AML-193 (cell line): ENCODE measurements around the gene MLST8.
"Not testable (repeated sequence)": the region's sequence is repeated elsewhere in the genome, so short reads cannot be mapped to it uniquely, and the experiment has no call there.

Experiments
- DNase-seq, 2 experiments: peaks; one replicate each; lab custom pipeline; 2025; lab: John Stamatoyannopoulos, UW

MLST8 gene

DNA sequence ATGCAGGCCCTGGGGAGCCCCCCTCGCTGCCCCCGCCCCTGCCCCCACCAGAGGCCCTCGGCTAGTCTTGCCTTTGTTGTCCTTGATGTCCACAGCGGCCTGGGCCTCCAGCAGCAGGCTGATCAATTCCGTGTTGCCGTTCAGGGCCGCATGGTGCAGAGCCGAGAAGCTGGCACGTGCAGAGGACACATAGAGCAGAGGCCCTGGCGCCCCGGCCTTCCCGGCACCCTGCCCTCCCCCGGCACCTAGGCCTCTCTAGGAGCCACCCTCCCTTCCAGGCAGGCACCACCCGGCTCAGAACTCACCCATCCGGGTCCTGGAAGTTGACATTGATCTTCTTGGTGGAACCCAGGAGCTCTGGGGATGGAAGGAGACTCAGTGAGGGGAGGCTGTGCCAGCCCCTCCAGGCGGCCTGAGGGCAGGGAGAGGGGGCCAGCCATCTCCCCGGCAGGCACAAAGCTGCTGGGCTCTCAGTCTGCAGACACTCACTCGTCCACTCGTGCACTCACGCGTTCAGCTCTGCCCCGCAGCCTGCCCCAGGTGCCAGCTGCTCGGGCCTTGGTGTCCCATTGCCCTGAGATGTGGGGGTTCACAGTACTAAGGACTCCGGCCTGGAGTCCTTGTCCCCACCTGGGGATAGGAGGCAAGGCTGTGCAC, 15.1 kb upstream of the MLST8 start:
- no peak for DNase-seq

DNA sequence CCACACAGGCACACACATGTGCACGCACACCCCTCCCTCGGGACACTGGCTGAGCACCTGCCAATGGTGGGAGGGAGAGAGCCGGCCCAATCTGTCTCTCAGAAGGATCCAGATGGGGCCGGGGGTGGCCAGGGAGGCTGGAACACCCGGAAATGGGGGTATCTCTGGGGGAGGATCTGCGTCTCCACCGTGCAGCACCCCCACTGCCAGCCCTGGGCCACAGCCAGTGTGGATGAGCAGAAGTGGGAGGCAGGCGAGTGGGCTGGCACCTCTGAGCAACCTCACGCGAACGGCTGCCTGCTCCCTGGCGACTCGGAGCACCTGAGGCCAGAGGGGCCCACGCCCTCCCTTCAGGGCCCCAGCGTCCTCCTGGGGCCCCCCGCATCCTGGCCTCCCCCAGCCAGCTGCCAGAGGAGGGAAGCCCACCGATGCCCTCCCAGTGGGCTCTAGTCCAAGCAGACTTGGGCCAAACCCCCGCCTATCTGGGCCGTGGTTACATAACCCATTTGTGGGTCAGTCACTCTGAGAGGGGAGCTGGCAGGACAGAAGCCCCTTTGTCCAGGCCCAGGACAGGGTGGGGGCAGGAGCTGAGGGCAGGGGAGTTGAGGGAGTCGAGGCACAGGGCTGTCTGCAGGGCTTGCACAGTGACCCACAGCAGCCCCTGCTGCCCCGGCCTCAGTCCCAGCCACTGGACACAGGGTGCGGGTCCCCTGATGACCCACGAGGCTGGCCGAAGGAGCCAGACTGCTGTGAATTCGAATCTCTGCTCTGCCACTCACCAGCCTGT, 14.4 kb upstream of the MLST8 start:
- no peak for DNase-seq

DNA sequence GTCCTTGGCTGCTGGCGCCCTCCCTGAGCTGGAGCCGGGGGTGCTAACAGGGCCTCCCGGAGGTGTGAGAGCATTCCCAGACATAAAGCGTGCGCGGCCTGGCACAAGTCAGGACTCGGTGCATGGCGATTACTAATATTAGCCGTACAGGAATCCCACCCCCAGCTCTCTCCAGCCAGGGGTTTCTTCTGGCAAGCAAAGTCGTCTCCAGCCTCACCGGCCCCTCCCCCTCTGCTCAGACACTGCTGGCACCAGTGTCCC, 13.9 kb upstream of the MLST8 start:
- DNase-seq, result no peak

DNA sequence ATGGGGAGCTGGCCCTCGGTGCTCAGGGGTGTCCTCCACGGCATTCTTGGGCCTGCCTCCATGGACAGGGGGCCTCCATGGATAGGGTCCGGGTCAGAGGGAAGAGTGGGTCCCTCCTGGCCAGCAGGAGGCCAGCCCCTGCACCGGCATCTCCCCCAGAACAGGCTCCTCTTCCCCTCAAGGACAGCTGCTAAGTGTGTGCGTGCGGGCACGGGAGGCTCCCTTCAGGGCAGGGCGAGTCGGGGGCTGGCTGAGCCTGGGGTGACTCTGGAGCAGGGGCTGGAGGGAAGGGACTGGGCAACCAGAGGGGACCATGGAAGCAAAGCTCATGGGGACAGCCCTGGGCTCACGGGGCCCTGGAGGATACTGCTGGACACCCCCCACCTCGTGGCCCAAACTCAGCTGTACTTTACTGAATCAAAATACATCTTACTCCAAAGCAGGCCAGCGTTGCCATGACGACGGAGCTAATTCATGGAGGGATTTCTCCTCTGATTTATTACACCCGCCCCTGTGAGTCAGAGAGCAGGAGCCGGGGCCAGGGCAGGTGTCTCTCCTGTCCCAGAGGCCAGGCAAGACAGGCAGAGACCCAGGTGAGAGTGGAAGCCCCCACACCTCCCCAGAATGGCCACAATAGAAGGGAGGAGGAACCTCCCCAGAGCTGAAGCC, 11.0 kb upstream of the MLST8 start:
- no peak for DNase-seq

DNA sequence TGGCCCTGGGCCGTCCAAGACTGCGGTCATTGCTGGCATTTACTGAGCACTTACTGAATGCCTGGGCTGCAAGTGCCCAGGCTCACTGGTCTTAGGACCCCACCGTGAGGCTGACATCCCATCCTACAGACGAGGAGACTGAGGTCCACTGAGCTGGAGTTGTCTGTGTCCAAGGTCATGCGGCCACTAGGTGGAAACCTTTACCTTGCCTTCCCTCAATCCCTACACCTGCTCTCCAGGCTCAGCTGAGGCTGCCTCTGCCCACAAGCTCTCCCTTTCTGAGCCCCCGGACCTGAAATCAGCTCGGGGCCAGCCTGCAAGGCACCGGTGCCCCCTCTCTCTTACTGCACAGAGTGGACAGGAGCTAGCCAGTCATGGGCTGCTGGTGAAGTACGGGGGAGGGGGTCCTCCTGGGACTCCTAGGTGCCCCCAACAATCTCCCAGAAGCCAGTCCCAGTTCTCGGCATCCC, 10.4 kb upstream of the MLST8 start:
- peak; percentile 39 to 43 for DNase-seq

DNA sequence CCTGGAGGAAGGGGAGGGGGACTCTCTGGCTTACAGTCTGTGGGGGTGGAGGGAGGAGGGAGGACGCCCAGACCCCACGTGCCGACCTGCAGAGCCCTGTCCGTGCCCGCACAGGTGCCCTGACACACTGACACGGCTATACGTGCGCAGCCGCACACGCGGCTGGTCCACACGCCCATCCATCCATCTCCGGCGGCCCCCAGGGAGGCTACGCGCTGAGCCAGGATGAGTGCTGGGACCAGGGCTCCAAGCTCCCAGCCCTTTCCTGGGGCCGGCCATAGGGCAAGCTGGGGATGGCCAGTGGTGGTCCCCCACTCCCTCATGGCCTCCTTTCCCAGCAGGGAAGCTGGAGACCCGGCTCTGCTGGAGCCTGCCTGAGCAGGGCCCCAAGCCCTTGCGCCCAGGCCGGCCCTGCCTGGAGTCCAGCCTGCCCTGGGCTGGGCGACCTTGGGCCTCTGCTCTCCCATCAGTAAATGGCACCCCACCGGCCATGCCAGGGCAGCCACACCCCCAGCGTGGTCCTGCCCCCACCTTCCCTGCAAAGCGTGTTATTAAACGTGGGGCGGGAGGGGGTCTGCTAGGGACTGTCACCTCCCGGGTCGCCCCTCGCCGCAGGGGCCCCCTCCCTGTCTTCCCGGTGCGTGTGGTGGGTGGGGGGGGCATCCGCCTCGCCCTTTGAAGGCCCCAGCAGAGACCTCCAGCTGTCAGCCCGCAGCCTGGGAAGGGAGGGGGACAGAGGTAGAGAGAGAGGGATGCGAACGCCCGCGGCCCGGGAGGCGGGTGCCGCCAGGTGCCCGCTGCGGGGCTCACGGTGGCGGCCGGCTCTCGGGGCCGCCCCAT, 9.7 kb upstream of the MLST8 start:
- no peak for DNase-seq

DNA sequence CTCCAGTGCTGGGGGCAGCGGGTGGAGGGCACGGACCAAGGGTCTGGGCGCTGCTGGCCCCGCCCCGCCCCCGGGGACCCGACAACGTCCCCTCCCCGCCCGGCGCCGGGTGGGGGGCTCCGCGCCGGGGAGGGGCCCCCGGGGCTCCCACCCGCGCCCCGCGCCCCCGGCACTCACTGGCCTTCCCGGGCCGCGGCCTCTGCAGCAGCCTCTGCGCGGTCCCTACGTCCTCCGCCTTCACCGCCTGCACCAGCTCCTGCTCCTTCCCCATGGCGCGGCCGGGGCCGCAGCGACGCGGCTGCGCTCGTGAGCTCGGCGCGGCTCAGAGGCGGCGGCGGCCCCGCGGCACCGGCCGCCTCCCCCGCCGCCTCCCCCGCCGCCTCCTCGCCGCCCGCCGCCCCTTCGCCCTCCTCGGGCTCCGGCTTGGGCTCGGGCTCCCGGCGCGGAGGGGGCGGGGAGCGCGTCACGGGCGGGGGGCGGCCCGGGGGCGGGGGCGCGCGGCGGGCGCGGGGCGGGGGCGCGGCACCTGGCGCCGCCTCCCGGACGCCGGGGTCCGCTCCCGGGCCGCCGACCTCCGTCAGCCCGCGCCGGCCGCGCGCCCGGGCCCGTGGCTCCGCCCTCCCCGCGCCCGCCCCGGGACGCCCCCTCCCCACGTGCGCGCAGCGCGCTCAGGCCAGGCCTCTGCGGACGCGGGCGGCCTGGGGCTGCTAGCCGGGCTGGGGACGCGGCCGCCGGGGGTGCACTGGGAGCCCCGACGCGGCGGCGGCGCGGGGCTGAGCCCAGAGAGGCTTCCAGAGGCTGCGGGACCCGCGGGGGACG, 8.9 kb upstream of the MLST8 start, which contains the start of gene CASKIN1:
Gene CASKIN1, minus strand, starts transcription at position 444 of the 819 bp plus-strand sequence. Its CDS starts 173 bp downstream, at position 271.
- no peak for DNase-seq

DNA sequence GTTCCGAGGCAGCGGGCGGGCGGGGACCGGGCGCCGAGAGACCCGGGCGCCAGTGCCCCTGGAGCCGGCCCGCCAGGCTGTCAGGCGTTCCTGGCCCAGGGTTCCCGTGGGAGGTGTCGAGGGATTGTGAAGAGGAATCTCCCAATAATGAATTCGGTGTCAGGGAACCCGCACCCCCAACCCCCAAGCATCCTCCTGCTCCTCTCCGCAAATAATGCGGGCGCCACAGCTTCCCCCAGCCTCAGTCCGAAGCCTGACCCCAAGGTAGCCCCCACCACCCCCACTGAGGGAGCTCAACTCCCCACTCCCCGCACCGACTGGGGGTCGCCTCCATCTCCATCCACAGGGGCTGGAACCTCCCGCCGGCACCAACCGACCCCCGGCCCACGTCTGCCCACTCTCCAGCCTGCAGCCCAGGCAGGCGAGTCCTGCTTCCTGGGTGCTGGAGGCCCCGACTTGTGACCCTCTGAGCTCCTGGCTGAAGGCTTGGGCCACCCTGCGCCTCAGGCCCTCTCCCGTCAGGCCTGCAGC, 8.2 kb upstream of the MLST8 start:
- no peak for DNase-seq

DNA sequence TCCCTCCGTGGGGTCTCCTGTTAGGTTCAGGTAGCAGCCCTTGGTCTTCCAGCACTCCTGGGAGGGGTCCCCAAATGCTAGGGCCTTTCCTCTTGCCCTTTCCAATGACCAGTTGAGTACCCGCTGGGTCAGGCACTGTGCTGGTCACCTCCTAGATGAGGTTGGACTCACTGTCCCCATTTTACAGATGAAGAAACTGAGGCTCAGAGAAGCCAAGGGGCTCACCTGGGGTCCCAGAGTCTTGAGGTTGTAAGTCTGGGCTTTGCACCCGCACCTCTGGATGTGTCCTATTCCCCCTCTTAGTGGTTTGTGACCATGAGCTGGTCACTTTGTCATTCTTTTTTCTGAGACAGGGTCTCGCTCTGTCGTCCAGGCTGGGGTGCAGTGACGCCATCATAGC, 7.5 kb upstream of the MLST8 start:
- DNase-seq, result no peak

DNA sequence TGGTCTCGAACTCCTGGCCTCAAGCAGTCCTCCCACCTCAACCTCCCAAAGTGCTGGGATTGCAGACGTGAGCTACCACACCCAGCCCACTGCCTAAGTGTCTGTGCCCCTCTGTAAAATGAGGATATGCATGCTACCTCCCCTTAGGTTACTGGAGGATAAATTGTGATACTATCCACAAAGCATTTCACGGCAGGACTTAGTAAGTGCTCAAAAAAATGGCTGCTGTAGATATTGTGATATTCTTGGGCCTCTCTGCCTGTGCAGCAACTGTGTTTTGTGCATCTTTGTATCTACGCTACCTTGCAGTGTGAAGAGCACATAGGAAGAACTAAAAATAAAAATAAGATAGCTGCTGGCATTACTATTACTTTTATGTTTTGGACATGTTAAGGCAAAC, 7.0 kb upstream of the MLST8 start:
- DNase-seq, result no peak

DNA sequence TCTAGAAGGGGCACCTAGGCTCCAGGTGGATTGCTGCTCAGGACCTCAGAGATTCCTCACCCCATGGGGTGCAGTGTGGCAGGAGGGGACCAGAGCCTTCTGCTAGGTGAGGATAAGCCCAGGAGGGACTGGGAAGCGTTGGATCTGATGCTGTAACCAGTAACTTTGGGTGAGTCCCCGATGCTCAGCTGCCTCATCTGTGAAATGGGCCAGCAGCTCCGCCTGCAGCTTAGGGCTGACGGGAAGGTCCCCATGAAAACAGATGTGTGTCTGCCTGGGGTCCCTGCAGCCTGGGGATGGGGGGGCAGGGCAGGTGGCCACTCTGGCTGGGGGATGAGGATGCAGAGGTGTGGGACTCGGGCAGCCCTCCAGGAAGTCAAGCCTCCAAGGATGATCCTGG, 6.2 kb upstream of the MLST8 start:
- no peak for DNase-seq

DNA sequence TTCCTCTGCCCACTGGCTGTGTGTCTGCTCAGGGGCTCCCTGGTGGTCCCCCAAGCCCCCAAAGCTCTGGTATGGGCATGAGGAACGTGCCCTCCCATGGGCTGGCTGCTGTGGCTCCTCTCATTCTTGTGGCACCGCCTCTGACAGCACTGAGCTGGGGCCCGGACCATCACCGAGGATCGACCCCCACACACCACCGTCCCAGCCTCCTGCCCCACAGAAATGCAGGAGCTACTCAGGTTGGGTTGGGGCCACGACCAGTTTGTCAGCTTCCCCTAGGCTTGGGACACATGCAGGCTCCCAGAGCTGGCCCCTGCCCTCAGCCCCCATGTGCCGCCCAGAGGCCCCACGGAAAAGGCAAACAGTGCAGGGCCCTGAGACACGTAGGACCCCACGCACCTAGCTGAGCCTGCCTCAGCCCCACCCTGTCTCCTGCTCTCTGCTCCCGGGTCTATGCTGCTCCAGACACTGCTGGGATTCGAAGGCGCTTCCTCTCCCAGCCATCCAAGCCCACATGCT, 5.6 kb upstream of the MLST8 start:
- no peak for DNase-seq

DNA sequence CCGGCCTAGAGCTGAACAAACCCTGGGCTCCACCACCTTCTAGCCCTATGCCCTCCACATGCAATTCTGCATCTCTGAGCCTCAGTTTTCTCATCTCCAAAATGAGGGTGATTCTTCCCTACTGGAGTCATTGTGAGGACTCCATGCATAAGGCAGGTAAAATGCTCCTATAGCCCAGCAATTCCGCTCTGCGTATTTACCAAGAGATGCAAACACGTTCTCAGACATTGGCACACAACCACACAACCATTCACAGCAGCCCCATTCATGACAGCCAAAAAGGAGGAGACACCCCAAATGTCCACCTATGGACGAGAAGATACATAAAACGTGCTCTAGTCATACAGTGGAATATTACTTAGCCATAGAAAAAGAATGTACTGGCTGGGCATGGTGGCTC, 4.9 kb upstream of the MLST8 start:
- no peak for DNase-seq

DNA sequence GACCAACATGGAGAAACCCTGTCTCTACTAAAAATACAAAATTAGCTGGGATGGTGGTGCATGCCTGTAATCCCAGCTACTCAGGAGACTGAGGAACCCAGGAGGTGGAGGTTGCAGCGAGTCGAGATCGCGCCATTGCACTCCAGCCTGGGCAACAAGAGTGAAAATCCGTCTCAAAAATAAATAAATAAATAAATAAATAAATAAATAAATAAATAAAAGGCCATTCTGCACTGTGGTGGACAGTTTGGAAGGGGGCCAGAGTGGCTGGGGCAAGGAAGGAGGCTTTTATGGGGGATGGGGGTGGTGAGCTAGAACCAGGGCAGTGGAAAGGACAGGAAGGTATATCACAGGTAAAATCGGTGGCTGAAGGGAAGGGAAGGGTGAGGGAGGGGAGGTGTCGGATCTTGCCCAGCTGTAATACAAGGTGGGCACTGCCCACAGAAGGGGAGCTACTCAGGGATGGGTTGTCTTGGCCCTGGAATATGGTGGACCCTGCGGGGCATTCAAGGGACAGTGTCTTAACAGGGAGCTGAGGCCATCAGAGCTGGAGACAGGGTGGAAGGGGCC, 2.0 kb upstream of the MLST8 start:
- DNase-seq, result not testable (repeated sequence)

DNA sequence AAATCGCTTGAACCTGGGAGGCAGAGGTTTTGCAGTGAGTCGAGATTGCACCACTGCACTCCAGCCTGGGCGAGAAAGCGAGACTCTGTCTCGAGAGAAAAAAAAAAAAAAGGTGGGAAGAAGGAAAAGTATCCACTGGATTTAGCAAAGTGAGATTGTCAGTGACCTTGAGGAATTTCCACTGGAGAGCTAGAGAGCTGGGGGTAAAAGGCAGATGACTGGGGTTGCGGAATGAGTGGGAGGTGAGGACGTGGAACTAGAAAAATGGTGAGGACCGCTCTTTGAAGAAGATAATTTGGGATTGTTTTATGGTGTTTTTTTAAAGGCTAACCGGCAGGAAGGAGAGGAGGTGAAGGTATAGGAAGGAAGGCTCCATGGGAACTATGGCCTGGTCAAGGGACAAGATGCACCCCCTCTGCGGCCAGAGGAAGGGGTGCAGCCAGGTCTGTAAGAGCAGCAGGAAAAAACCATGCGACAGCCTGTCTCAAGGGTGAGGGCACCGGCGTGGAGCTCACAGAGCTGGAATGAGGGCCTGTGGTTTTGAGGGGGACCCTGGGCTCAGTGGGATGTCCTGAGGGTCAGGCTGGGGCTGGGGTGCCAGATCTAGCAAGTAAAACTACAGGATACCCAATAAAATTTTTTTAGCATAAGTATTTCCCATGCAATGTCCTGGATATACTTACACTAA, 694 bp upstream of the MLST8 start:
- DNase-seq, result no peak

DNA sequence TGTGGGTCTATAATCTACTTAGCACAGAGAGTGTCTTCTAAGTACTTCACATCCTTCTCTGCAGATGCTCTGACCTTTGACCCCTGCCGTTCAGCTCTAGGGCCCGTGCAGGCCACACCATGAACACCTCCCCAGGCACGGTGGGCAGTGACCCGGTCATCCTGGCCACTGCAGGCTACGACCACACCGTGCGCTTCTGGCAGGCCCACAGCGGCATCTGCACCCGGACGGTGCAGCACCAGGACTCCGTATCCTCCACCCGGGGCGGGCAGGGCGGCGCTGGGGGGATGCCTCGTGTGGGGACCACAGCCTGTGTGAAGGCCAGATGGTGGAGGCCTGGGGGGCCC, 686 bp downstream of the MLST8 start:
- DNase-seq, result peak in 1 of 2 experiments; percentile 63

DNA sequence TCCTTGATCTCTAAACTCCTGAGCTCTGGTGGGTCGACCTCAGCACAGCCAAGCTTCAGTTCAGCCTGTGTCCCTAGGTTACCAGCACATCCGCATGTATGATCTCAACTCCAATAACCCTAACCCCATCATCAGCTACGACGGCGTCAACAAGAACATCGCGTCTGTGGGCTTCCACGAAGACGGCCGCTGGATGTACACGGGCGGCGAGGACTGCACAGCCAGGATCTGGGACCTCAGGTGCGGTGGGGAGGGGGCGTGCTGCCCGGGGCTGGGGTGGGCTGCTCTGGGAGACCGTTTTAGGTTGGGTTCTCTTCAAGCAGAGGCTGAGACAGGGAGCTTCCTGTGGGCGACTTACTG, 1.1 kb downstream of the MLST8 start:
- no peak for DNase-seq

DNA sequence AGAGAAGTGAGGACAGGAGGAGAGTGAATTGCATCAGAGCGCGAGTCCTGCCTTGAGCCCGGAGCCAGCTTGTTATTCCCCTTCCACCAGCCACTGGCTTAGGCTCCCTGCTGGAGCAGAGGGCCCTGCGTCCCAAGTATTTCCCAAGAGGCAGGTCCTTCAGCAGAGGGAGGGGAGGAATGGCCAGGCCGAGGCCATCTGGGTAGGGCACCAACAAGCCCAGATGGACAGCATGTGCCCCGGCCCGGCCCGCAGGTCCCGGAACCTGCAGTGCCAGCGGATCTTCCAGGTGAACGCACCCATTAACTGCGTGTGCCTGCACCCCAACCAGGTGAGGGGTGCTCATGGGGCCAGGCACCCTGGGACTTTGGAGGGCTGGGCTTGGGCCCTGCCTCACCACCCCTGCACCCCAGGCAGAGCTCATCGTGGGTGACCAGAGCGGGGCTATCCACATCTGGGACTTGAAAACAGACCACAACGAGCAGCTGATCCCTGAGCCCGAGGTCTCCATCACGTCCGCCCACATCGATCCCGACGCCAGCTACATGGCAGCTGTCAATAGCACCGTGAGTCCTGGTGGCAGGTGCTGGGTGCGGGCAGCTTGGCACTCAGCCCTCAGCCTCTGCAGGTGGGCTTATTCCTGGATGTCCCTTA, 1.7 kb downstream of the MLST8 start:
- no peak for DNase-seq

DNA sequence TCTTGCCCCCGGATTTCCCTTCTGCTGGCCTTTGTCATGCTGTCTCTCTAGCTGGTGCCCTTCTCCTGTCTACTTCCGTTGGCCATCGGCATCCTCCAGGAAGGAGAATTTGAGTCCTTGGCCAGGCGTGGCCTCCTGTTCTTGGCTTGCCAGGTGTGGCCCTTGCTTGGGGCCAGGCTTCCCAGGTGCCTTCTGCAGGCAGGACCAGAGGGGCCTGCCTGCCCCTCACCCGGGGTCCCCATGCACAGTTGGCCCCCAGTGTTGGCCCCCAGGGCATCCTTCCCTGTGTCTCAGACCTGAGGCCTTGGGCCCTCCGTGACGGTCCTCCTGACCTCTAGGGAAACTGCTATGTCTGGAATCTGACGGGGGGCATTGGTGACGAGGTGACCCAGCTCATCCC, 2.6 kb downstream of the MLST8 start:
- DNase-seq, result no peak

DNA sequence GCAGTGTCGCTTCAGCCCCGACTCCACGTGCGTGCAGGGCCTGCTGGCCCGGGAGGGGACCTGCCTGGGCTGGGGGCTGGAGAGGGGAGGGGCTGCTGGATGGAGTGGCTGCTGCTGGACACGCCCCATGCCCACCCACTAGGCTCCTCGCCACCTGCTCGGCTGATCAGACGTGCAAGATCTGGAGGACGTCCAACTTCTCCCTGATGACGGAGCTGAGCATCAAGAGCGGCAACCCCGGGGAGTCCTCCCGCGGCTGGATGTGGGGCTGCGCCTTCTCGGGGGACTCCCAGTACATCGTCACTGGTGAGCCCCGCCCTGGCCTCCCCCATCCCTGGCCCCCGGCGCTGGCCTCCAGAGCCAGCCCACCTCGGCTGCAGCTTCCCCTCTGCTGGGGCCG, 3.1 kb downstream of the MLST8 start:
- DNase-seq, result no peak
